Thymus (tissue), 11 donors: Measurements from ENCODE around the gene PTBP1. TPM values are rescaled to one million over a fixed set of nuclear protein-coding genes. Genes with fewer than 3 reads are reported as not detected.
"Not testable (repeated sequence)": the region's sequence is repeated elsewhere in the genome, so short reads cannot be mapped to it uniquely, and the experiment has no call there.

Experiments used
- DNase-seq, 9 donors: peaks; one replicate each; pipeline ENCODE4 v3.0.0-alpha.2; 2013; ENCODE audit warnings: low spot score in 9 of 9, low read depth in 6 of 9, missing footprints in 1 of 9
- H3K27ac ChIP-seq, 2 donors: one replicate each; pipeline ENCODE4 v1.5.1; 2013; ENCODE audit warnings: control low read depth in 1 of 2, low read depth in 1 of 2, low read length in 1 of 2, mild to moderate bottlenecking in 1 of 2, moderate library complexity in 1 of 2
- H3K27me3 ChIP-seq, 2 donors: one replicate each; pipeline ENCODE4 v1.5.1; 2013; ENCODE audit warnings: low read length in 1 of 2; ENCODE audit not compliant: control insufficient read depth in 2 of 2, insufficient read depth in 1 of 2
- H3K36me3 ChIP-seq, 2 donors: one replicate each; pipeline ENCODE4 v1.5.1; 2013; ENCODE audit warnings: low read length in 1 of 2, mild to moderate bottlenecking in 1 of 2, moderate library complexity in 1 of 2; ENCODE audit not compliant: control insufficient read depth in 2 of 2, insufficient read depth in 2 of 2
- H3K4me1 ChIP-seq, 2 donors: one replicate each; pipeline ENCODE4 v1.5.1; 2013; ENCODE audit warnings: low read length in 2 of 2; ENCODE audit not compliant: control insufficient read depth in 2 of 2, insufficient read depth in 2 of 2
- H3K4me3 ChIP-seq, 2 donors: one replicate each; pipeline ENCODE4 v1.5.1; 2013; ENCODE audit warnings: low read length in 2 of 2, control low read depth in 1 of 2, mild to moderate bottlenecking in 1 of 2
- H3K9me3 ChIP-seq, 2 donors: one replicate each; pipeline ENCODE4 v1.5.1; 2013; ENCODE audit warnings: low read length in 1 of 2, mild to moderate bottlenecking in 1 of 2; ENCODE audit not compliant: control insufficient read depth in 2 of 2, insufficient read depth in 1 of 2
- WGBS: extraction: QIAGEN DNeasy Blood & Tissue Kit; methylation state at CpG from one replicate; pipeline ENCODE4 v1.1.7; 2013; 5-methylcytosine and 5-hydroxymethylcytosine counted together
- polyA plus RNA-seq: library from polyadenylated mRNA; stranded (reverse); fragments of 200-250 nt; gene quantifications from one replicate; pipeline ENCODE4 v1.2.3, GENCODE V29; 2013
- total RNA-seq: library from RNA; stranded (reverse); fragments of 120-200 nt; gene quantifications from one replicate; pipeline ENCODE4 v1.2.4, GENCODE V29; 2013
- donor health status: healthy.

The PTBP1 gene
- total and polyA plus RNA-seq, 2 donors: 75.1 to 129 TPM

GRCh38 chr19:827710-828321, 30.6 kb downstream of the PTBP1 start, which contains the start of gene AZU1:
Gene AZU1 (plus strand): TSS chr19:827837. CDS start chr19:827847, 10 bp downstream.
- H3K27me3 ChIP-seq: peaks cover 11 to 65% of the 10 kb centered on the region in 2 donors

GRCh38 chr19:829129-829758, 32.0 kb downstream of the PTBP1 start:
- peaks cover 1 to 55% of the 10 kb centered on the region in 2 donors for H3K27me3 ChIP-seq
- H3K36me3 ChIP-seq: no peaks in the 10 kb centered on the region
- H3K4me3 ChIP-seq: no peak overlapping the region
- no peaks in the 10 kb centered on the region for H3K4me1 ChIP-seq
- WGBS: 84% methylated on average over 18 of the region's 18 CpGs
- H3K9me3 ChIP-seq: no peaks in the 10 kb centered on the region
- H3K27ac ChIP-seq: no peak overlapping the region
- DNase-seq: no peak

More at GRCh38 chr19:827710-828321, 30.6 kb downstream of the PTBP1 start, which contains the start of gene AZU1:
- WGBS: 87% methylated on average over 33 of the region's 33 CpGs
- DNase-seq: no peak
- Histone ChIP-seq H3K4me3 (no peak within 1 kb of the TSS), H3K36me3 (no peaks in the 10 kb centered on the region), H3K27ac (no peak within 1 kb of the TSS), H3K4me1 (no peaks in the 10 kb centered on the region), H3K9me3 (no peaks in the 10 kb centered on the region)

- Histone ChIP-seq H3K36me3 (no peaks in the 10 kb centered on the region), H3K27me3 (peaks cover 2 to 54% of the 10 kb centered on the region in 2 donors), H3K4me3 (no peak overlapping the region), H3K9me3 (no peaks in the 10 kb centered on the region), H3K27ac (no peak overlapping the region), H3K4me1 (no peaks in the 10 kb centered on the region)
- WGBS: 82% methylated on average over 38 of the region's 38 CpGs
- no peak for DNase-seq
These were observed 34.4 kb downstream of the PTBP1 start for GRCh38 chr19:831407-832369.

- no peak for DNase-seq
- 84% methylated on average over 24 of the region's 24 CpGs for WGBS
These were observed 37.0 kb downstream of the PTBP1 start for GRCh38 chr19:834216-834615.

GRCh38 chr19:835210-835810, 38.1 kb downstream of the PTBP1 start:
- Histone ChIP-seq H3K9me3 (no peaks in the 10 kb centered on the region), H3K36me3 (no peaks in the 10 kb centered on the region), H3K4me1 (no peaks in the 10 kb centered on the region), H3K27ac (no peak overlapping the region), H3K27me3 (peaks cover 2 to 54% of the 10 kb centered on the region in 2 donors), H3K4me3 (no peak overlapping the region)
- DNase-seq: no peak
- WGBS: 91% methylated on average over 36 of the region's 36 CpGs

More at GRCh38 chr19:834216-834615, 37.0 kb downstream of the PTBP1 start:
- no peak overlapping the region for H3K4me3 ChIP-seq
- H3K9me3 ChIP-seq: no peaks in the 10 kb centered on the region
- no peak overlapping the region for H3K27ac ChIP-seq
- H3K27me3 ChIP-seq: peaks cover 2 to 53% of the 10 kb centered on the region in 2 donors
- H3K4me1 ChIP-seq: no peaks in the 10 kb centered on the region
- H3K36me3 ChIP-seq: no peaks in the 10 kb centered on the region

GRCh38 chr19:840519-841206, 43.4 kb downstream of the PTBP1 start, which contains the start of gene PRTN3:
Gene PRTN3 (plus strand): TSS chr19:840999. CDS start chr19:841009, 10 bp downstream.
- peaks cover 11 to 72% of the 10 kb centered on the region in 2 donors for H3K27me3 ChIP-seq
- no peaks in the 10 kb centered on the region for H3K4me1 ChIP-seq
- no peak within 1 kb of the TSS for H3K4me3 ChIP-seq
- H3K9me3 ChIP-seq: peaks cover 0 to 7% of the 10 kb centered on the region in 2 donors
- no peak within 1 kb of the TSS for H3K27ac ChIP-seq
- DNase-seq: no peak
- WGBS: 71% methylated on average over 24 of the region's 24 CpGs
- no peaks in the 10 kb centered on the region for H3K36me3 ChIP-seq

GRCh38 chr19:842802-843179, 45.5 kb downstream of the PTBP1 start:
- not testable (repeated sequence) for H3K9me3 ChIP-seq, H3K4me1 ChIP-seq, H3K4me3 ChIP-seq, DNase-seq, H3K27ac ChIP-seq, H3K36me3 ChIP-seq
- peaks cover 17 to 79% of the 10 kb centered on the region in 2 donors for H3K27me3 ChIP-seq
- WGBS: 87% methylated on average over 7 of the region's 7 CpGs

GRCh38 chr19:843180-843835, 46.1 kb downstream of the PTBP1 start:
- 11% methylated on average over 46 of the region's 46 CpGs for WGBS
- H3K27ac ChIP-seq: no peak overlapping the region
- H3K36me3 ChIP-seq: no peaks in the 10 kb centered on the region
- H3K9me3 ChIP-seq: peaks cover 0 to 7% of the 10 kb centered on the region in 2 donors
- no peak for DNase-seq
- H3K4me1 ChIP-seq: no peaks in the 10 kb centered on the region
- H3K27me3 ChIP-seq: peaks cover 19 to 82% of the 10 kb centered on the region in 2 donors
- H3K4me3 ChIP-seq: no peak overlapping the region
